ENCODE data around the gene ZNF862.

DNA sequence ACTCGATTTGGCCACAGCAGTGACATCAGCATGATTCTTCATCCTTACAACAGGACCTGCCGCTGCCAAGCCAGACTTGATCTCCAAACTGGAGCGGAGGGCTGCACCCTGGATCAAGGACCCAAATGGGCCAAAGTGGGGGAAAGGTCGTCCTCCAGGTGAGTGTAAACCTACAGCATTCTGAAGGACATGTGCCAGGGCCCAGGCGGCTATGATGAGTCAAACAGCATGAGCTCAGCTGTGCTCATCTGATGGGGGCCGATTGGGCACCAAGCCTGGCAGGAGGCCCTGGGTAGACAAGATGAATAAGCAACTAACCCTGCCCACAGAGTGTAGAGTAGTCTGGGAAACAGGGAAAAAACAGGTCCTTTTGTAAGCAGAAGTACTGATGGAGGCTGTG is 21.2 kb downstream of the ZNF862 start:
- TF ChIP-seq, protein P1, sequence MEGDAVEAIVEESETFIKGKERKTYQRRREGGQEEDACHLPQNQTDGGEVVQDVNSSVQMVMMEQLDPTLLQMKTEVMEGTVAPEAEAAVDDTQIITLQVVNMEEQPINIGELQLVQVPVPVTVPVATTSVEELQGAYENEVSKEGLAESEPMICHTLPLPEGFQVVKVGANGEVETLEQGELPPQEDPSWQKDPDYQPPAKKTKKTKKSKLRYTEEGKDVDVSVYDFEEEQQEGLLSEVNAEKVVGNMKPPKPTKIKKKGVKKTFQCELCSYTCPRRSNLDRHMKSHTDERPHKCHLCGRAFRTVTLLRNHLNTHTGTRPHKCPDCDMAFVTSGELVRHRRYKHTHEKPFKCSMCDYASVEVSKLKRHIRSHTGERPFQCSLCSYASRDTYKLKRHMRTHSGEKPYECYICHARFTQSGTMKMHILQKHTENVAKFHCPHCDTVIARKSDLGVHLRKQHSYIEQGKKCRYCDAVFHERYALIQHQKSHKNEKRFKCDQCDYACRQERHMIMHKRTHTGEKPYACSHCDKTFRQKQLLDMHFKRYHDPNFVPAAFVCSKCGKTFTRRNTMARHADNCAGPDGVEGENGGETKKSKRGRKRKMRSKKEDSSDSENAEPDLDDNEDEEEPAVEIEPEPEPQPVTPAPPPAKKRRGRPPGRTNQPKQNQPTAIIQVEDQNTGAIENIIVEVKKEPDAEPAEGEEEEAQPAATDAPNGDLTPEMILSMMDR (IDR thresholded peaks at IDR 0.05) = no peak
- TF ChIP-seq, protein P2, sequence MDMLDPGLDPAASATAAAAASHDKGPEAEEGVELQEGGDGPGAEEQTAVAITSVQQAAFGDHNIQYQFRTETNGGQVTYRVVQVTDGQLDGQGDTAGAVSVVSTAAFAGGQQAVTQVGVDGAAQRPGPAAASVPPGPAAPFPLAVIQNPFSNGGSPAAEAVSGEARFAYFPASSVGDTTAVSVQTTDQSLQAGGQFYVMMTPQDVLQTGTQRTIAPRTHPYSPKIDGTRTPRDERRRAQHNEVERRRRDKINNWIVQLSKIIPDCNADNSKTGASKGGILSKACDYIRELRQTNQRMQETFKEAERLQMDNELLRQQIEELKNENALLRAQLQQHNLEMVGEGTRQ (IDR thresholded peaks at IDR 0.05; ENCODE audit: borderline replicate concordance, low read depth, low read length) = no peak
- TF ChIP-seq NFIC (IDR thresholded peaks at IDR 0.05; ENCODE audit: borderline replicate concordance) (no peak), POLR2AphosphoS5 (IDR thresholded peaks at IDR 0.05; ENCODE audit: low read depth, low read length) (no peak), TAF1 (IDR thresholded peaks at IDR 0.05; ENCODE audit: borderline replicate concordance, low read depth, low read length) (no peak), EP300 (IDR thresholded peaks at IDR 0.05; ENCODE audit: borderline replicate concordance in 1 of 2, low read depth in 1 of 2, low read length in 1 of 2) (no peak), GATA2 (CRISPR knock-in tag; IDR thresholded peaks at IDR 0.05) (no peak), SMC3 (IDR thresholded peaks at IDR 0.05; ENCODE audit: low read depth, low read length) (no peak), GABPA (IDR thresholded peaks at IDR 0.05; ENCODE audit: low read depth) (no peak), MXI1 (IDR thresholded peaks at IDR 0.05; ENCODE audit: low read depth, low read length) (no peak)
- TF ChIP-seq, protein P3, sequence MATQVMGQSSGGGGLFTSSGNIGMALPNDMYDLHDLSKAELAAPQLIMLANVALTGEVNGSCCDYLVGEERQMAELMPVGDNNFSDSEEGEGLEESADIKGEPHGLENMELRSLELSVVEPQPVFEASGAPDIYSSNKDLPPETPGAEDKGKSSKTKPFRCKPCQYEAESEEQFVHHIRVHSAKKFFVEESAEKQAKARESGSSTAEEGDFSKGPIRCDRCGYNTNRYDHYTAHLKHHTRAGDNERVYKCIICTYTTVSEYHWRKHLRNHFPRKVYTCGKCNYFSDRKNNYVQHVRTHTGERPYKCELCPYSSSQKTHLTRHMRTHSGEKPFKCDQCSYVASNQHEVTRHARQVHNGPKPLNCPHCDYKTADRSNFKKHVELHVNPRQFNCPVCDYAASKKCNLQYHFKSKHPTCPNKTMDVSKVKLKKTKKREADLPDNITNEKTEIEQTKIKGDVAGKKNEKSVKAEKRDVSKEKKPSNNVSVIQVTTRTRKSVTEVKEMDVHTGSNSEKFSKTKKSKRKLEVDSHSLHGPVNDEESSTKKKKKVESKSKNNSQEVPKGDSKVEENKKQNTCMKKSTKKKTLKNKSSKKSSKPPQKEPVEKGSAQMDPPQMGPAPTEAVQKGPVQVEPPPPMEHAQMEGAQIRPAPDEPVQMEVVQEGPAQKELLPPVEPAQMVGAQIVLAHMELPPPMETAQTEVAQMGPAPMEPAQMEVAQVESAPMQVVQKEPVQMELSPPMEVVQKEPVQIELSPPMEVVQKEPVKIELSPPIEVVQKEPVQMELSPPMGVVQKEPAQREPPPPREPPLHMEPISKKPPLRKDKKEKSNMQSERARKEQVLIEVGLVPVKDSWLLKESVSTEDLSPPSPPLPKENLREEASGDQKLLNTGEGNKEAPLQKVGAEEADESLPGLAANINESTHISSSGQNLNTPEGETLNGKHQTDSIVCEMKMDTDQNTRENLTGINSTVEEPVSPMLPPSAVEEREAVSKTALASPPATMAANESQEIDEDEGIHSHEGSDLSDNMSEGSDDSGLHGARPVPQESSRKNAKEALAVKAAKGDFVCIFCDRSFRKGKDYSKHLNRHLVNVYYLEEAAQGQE (IDR thresholded peaks at IDR 0.05; ENCODE audit: low read depth, low read length) = no peak
